GM12878 (cell line): ENCODE results near the gene ASCC3. TPM values are rescaled to one million over a fixed set of nuclear protein-coding genes. Genes with fewer than 3 reads are reported as not detected.

Experiments
- ATAC-seq: fragments of 200-7000 bp; cut with Tn5 transposase; 3 replicates; pipeline ENCODE4 v1.9.1; 2020; ENCODE audit warnings: mild to moderate bottlenecking, moderate library complexity
- BruUV-seq: library from RNA; stranded (reverse); fragments of 400-500 nt; replicated peaks from 2 replicates; lab custom pipeline; 2021; lab: Mats Ljungman, UMichigan
- CTCF ChIA-PET: fragments of 300-600 bp; sonication (Branson Sonifier 250); formaldehyde crosslinking; extraction: SDS; loops from one replicate; lab custom pipeline; 2021; ENCODE audit warnings: inconsistent platforms; lab: Yijun Ruan, JAX
- POLR2A ChIA-PET: fragments of 350-600 bp; formaldehyde crosslinking; extraction: SDS; loops from one replicate; lab custom pipeline; 2021; ENCODE audit warnings: inconsistent platforms; lab: Charles Lee
- RAD21 ChIA-PET: fragments of 300-600 bp; sonication (Branson Sonifier 250); formaldehyde crosslinking; loops from one replicate; lab custom pipeline; 2023; ENCODE audit warnings: antibody characterized with exemption; ENCODE audit not compliant: unreplicated experiment; lab: Charles Lee
- SMC1A ChIA-PET: fragments of 300-600 bp; sonication (Branson Sonifier 250); formaldehyde crosslinking; loops from one replicate; lab custom pipeline; 2023; ENCODE audit not compliant: unreplicated experiment, uncharacterized antibody; lab: Charles Lee
- DNase-seq: peaks from one replicate; pipeline ENCODE4 v3.0.0-alpha.2; 2011; ENCODE audit warnings: low read depth, low spot score
- FAIRE-seq: peaks from 3 replicates; lab custom pipeline; 2011; peaks lifted over from hg19 to GRCh38; lab: Jason Lieb, UNC
- H2AFZ ChIP-seq: 2 replicates; pipeline ENCODE4 v1.6.0; 2011; ENCODE audit warnings: low read depth, low read length, control low read depth; ENCODE audit not compliant: control insufficient read depth
- H3K27ac ChIP-seq: 2 replicates; pipeline ENCODE4 v1.5.1; 2011; ENCODE audit warnings: control low read depth; ENCODE audit not compliant: control insufficient read depth, insufficient read depth
- H3K27me3 ChIP-seq, 2 experiments: replicated peaks in 1 of 2; 2 replicates each; pipeline versions ENCODE4 v1.6.0 to v1.6.1; 2011; ENCODE audit warnings: low read length in 1 of 2; ENCODE audit not compliant: control insufficient read depth in 2 of 2, insufficient read depth in 2 of 2
- H3K36me3 ChIP-seq, 2 experiments: 2 replicates each; pipeline ENCODE4 v1.5.1; 2011; ENCODE audit warnings: low read length in 1 of 2; ENCODE audit not compliant: control insufficient read depth in 2 of 2, insufficient read depth in 2 of 2
- H3K4me1 ChIP-seq: 2 replicates; pipeline ENCODE4 v1.6.1; 2011; ENCODE audit warnings: mild to moderate bottlenecking, low read length, moderate library complexity, mixed read lengths; ENCODE audit not compliant: control insufficient read depth, insufficient read depth
- H3K4me2 ChIP-seq: 2 replicates; pipeline ENCODE4 v1.6.0; 2011; ENCODE audit warnings: control low read depth; ENCODE audit not compliant: control insufficient read depth, insufficient read depth
- H3K4me3 ChIP-seq: fragments of 200-600 bp; sonication (generic); 2 replicates; pipeline ENCODE4 v1.5.1; 2016
- H3K79me2 ChIP-seq: 2 replicates; pipeline ENCODE4 v1.6.0; 2011; ENCODE audit warnings: low read length; ENCODE audit not compliant: control insufficient read depth, insufficient read depth
- H3K9ac ChIP-seq: 2 replicates; pipeline ENCODE4 v1.8.0; 2011; ENCODE audit warnings: low read length, control low read depth, mixed read lengths; ENCODE audit not compliant: control insufficient read depth, insufficient read depth
- H3K9me3 ChIP-seq: replicated peaks from 3 replicates; pipeline ENCODE4 v1.5.1; 2011; ENCODE audit warnings: mild to moderate bottlenecking, low read length; ENCODE audit not compliant: control insufficient read depth, insufficient read depth
- H4K20me1 ChIP-seq: 2 replicates; pipeline ENCODE4 v1.6.0; 2011; ENCODE audit not compliant: control insufficient read depth, insufficient read depth
- ESRRA ChIP-seq: IDR thresholded peaks from 2 replicates; pipeline ENCODE4 v1.6.1; 2012; ENCODE audit warnings: mild to moderate bottlenecking, low read length, improper control_type of control experiment
- MXI1 ChIP-seq: fragments of 150-350 bp; IDR thresholded peaks from 2 replicates; pipeline ENCODE4 v1.6.1; 2011; ENCODE audit warnings: low read depth, mild to moderate bottlenecking, inconsistent platforms, low read length, improper control_type of control experiment
- NFXL1 ChIP-seq: fragments of 450-650 bp; IDR thresholded peaks from 2 replicates; pipeline ENCODE4 v1.6.1; 2017; ENCODE audit warnings: antibody characterized with exemption, mild to moderate bottlenecking, borderline replicate concordance
- RBBP5 ChIP-seq: fragments of 200-600 bp; sonication (generic); conservative IDR thresholded peaks from 2 replicates; pipeline ENCODE4 v1.6.1; 2016
- RUNX3 ChIP-seq: IDR thresholded peaks from 2 replicates; pipeline ENCODE4 v1.6.1; 2012; ENCODE audit warnings: low read length, inconsistent platforms
- SMC3 ChIP-seq: IDR thresholded peaks from 2 replicates; pipeline ENCODE4 v1.6.1; 2011; ENCODE audit warnings: low read length, improper control_type of control experiment, borderline replicate concordance
- SUZ12 ChIP-seq: fragments of 200-600 bp; sonication (generic); IDR thresholded peaks from one replicate; pipeline ENCODE4 v1.6.1; 2018; ENCODE audit warnings: antibody characterized with exemption, mild to moderate bottlenecking; ENCODE audit not compliant: unreplicated experiment
- TARDBP ChIP-seq: IDR thresholded peaks from 2 replicates; pipeline ENCODE4 v1.6.1; 2016; ENCODE audit warnings: borderline replicate concordance
- TCF12 ChIP-seq: IDR thresholded peaks from 2 replicates; pipeline ENCODE4 v1.6.1; 2011; ENCODE audit warnings: low read depth, mild to moderate bottlenecking, low read length
- ZNF384 ChIP-seq: IDR thresholded peaks from 2 replicates; pipeline ENCODE4 v1.6.1; 2012; ENCODE audit warnings: low read depth, mild to moderate bottlenecking, low read length, improper control_type of control experiment, borderline replicate concordance
- WGBS: methylation state at CpG from one replicate; pipeline ENCODE4 v1.1.6; 2016; ENCODE audit warnings: low lambda C conversion rate; ENCODE audit not compliant: insufficient replicate concordance, insufficient coverage; ENCODE audit errors: missing lambda C conversion rate; 5-methylcytosine and 5-hydroxymethylcytosine counted together
- in situ Hi-C: fragments of 300-500 bp; cut with MboI; formaldehyde crosslinking; loops from 9 replicates; pipeline ENCODE4 v1.14.3; 2018; ENCODE audit warnings: mixed read lengths
- intact Hi-C: fragments of 100-400 bp; cut with micrococcal nuclease; formaldehyde crosslinking; loops from one replicate; pipeline ENCODE4 v1.14.2; 2022; ENCODE audit not compliant: unreplicated experiment
- polyA plus RNA-seq, 11 experiments: library from polyadenylated mRNA; depleted of rRNA in 4 of 11; unstranded in 6 of 11; stranded (reverse) in 5 of 11; fragments of >200 nt; fragmentation: Nextera tagmentation in 4 of 11; fragmentation: Illumina TruSeq in 1 of 11; extraction: Ambion mirVana in 4 of 11; extraction: Trizol in 1 of 11; gene quantifications; 1 replicate in 1 of 11; 2 replicates in 10 of 11; pipeline versions ENCODE4 v1.2.1 to v1.2.3, GENCODE V29; 2011 to 2016; ENCODE audit warnings: inconsistent platforms in 2 of 11, missing spikeins in 2 of 11, low read depth in 1 of 11
- total RNA-seq, 4 experiments: library from RNA; depleted of rRNA in 3 of 4; stranded (reverse); fragments of >200 nt in 3 of 4; fragmentation: Illumina TruSeq in 1 of 4; extraction: Trizol in 1 of 4; gene quantifications; 2 replicates each; pipeline versions ENCODE4 v1.2.1 to v1.2.3, GENCODE V29; 2013 to 2021
- TF ChIP-seq, protein P1 (sequence below): IDR thresholded peaks from 2 replicates; pipeline ENCODE4 v1.6.1; 2011; ENCODE audit warnings: mild to moderate bottlenecking, low read depth, low read length, moderate library complexity; ENCODE audit not compliant: insufficient replicate concordance
- TF ChIP-seq, protein P2 (sequence below): fragments of 450-650 bp; IDR thresholded peaks from 2 replicates; pipeline ENCODE4 v1.6.1; 2017; ENCODE audit warnings: mild to moderate bottlenecking

ASCC3 gene
- total and polyA plus RNA-seq, 10 of the 15 experiments (the other 5 are each of a cell fraction or from before 2014, with no cell fraction given), result 19.9 to 76.2 (median 55.9) TPM

DNA sequence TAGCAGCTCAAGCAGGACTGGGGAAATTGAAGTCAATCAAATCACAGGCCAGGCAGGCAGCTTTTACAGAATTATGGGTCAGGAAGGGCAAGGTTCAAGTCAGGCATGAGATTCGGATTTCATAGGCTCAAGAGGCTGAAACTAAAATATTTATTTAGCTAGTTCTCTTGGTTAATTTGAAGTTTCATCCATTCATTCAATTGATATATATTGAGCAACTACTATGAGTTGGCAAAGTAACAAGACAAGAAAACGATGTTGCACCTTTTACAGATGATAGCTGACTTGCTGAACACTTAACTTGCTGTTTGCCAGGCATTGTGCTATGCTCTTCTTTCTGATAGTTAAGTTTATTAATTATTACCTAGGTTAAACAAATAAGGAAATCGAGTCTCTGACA is 20.5 kb upstream of the ASCC3 start:
- intact Hi-C loops, result no loop called here
- Histone ChIP-seq H3K36me3 (no peaks in the 10 kb centered on the region), H3K9me3 (no peaks in the 10 kb centered on the region), H3K79me2 (no peaks in the 10 kb centered on the region), H4K20me1 (no peaks in the 10 kb centered on the region), H3K4me1 (no peaks in the 10 kb centered on the region), H2AFZ (no peak overlapping the region), H3K4me2 (no peak overlapping the region), H3K9ac (no peak overlapping the region), H3K27me3 (no peaks in the 10 kb centered on the region), H3K4me3 (no peak overlapping the region), H3K27ac (no peak overlapping the region)
- no TSS peak for BruUV-seq
- ChIA-PET SMC1A (interaction anchor here (1.2 to 1.9 kb wide), 2 partner anchors 21 to 274 kb away, joined by 3 to 5 read pairs; partner anchors contain the start of gene ASCC3), POLR2A (no interaction called here), RAD21 (no interaction called here), CTCF (interaction anchor here (0.7 kb wide), 1 partner anchor 176 kb away, joined by 3 read pairs; no protein-coding TSS in a partner anchor)
- no peak for TF ChIP-seq TARDBP
- TF ChIP-seq TCF12, result no peak
- TF ChIP-seq ZNF384, result no peak
- TF ChIP-seq, protein P1, sequence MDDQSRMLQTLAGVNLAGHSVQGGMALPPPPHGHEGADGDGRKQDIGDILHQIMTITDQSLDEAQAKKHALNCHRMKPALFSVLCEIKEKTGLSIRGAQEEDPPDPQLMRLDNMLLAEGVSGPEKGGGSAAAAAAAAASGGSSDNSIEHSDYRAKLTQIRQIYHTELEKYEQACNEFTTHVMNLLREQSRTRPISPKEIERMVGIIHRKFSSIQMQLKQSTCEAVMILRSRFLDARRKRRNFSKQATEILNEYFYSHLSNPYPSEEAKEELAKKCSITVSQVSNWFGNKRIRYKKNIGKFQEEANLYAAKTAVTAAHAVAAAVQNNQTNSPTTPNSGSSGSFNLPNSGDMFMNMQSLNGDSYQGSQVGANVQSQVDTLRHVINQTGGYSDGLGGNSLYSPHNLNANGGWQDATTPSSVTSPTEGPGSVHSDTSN, result no peak
- no peak for TF ChIP-seq ESRRA
- no peak for TF ChIP-seq MXI1
- TF ChIP-seq NFXL1, result no peak
- TF ChIP-seq SUZ12, result no peak
- TF ChIP-seq, protein P2, sequence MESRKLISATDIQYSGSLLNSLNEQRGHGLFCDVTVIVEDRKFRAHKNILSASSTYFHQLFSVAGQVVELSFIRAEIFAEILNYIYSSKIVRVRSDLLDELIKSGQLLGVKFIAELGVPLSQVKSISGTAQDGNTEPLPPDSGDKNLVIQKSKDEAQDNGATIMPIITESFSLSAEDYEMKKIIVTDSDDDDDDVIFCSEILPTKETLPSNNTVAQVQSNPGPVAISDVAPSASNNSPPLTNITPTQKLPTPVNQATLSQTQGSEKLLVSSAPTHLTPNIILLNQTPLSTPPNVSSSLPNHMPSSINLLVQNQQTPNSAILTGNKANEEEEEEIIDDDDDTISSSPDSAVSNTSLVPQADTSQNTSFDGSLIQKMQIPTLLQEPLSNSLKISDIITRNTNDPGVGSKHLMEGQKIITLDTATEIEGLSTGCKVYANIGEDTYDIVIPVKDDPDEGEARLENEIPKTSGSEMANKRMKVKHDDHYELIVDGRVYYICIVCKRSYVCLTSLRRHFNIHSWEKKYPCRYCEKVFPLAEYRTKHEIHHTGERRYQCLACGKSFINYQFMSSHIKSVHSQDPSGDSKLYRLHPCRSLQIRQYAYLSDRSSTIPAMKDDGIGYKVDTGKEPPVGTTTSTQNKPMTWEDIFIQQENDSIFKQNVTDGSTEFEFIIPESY, result no peak
- no peak for TF ChIP-seq SMC3
- no peak for TF ChIP-seq RUNX3
- no peak for TF ChIP-seq RBBP5
- FAIRE-seq (no peak), DNase-seq (no peak), ATAC-seq (no peak)
- 12% methylated on average over 3 of the region's 3 CpGs for WGBS
- in situ Hi-C loops, result no loop called here
